ENCODE measurements around the gene NEU3. TPM values are rescaled to one million over a fixed set of nuclear protein-coding genes. Genes with fewer than 3 reads are reported as not detected.

Gene NEU3, protein sequence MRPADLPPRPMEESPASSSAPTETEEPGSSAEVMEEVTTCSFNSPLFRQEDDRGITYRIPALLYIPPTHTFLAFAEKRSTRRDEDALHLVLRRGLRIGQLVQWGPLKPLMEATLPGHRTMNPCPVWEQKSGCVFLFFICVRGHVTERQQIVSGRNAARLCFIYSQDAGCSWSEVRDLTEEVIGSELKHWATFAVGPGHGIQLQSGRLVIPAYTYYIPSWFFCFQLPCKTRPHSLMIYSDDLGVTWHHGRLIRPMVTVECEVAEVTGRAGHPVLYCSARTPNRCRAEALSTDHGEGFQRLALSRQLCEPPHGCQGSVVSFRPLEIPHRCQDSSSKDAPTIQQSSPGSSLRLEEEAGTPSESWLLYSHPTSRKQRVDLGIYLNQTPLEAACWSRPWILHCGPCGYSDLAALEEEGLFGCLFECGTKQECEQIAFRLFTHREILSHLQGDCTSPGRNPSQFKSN
- total RNA-seq (15.2 and 17.0 TPM in 2 replicates), polyA plus RNA-seq (13.0 and 17.4 TPM in 2 replicates), polyA minus RNA-seq (18.0 and 24.0 TPM in 2 replicates)
- 13.4 TPM for total RNA-seq (2013)

DNA sequence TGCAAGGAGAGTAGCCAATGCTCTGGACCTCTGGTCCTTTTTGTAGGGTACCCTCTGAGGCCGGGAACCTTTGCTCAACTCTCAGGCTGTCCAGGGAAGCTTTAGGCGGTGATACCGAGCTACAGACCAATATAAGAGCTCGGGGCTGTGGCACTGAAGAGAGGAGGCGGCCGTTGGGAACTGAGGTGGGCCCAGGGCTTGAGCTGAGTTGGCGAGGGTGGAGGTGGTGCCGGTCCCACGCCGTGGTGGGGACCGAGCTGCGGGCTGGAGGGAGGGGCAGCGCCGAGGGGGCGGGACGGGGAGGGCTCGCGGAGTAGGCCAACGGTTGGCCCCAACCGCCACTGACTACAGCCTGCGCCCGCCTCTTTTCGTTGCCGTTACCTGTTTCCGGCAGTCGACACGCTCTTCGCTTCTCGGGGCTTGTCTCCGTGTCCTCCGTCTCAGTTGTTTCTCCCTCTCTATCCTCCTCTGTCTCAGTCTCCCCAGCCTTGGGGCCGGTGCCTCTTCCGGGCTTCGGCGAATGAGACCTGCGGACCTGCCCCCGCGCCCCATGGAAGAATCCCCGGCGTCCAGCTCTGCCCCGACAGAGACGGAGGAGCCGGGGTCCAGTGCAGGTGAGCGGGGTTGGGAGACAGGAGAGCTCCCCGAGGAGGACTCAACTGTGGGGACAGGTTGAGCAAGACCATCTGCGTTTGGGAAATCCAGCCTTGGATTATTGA lies at the start of gene NEU3:
NEU3 (plus strand) TSS at position 393 of the 719 bp plus-strand sequence; CDS start at position 521, 128 bp downstream.
- Histone ChIP-seq H3K27ac (ENCODE audit: low read length in 2 of 2) (peak within 1 kb of the TSS; percentile 67 to 93), H3K36me3 (replicated peaks in 1 of 2; ENCODE audit: control extremely low read depth in 1 of 2, control insufficient read depth in 1 of 2, extremely low read depth in 1 of 2, insufficient read depth in 2 of 2, low read length in 1 of 2) (peaks cover 0 to 1% of the 10 kb centered on the region in 2 experiments), H2AFZ (ENCODE audit: insufficient read depth, low read depth, low read length, poor library complexity, severe bottlenecking) (peak within 1 kb of the TSS; percentile 98), H3K4me3 (ENCODE audit: control extremely low read depth in 1 of 5, extremely low read depth in 1 of 5, insufficient read depth in 1 of 5, low read depth in 2 of 5, low read length in 4 of 5) (peak within 1 kb of the TSS; percentile 66 to 99 (median 88)), H3K4me1 (ENCODE audit: control insufficient read depth in 2 of 2, insufficient read depth in 2 of 2, low read length in 2 of 2) (peaks cover 12 to 28% of the 10 kb centered on the region in 2 donors), H3K4me2 (replicated peaks; ENCODE audit: low read depth, low read length, poor library complexity, severe bottlenecking) (peak within 1 kb of the TSS; percentile 99), H3K27me3 (replicated peaks in 1 of 4; ENCODE audit: control extremely low read depth in 1 of 4, control insufficient read depth in 3 of 4, insufficient read depth in 4 of 4, low read length in 3 of 4) (no peaks in the 10 kb centered on the region), H3K79me2 (ENCODE audit: control insufficient read depth, insufficient read depth, low read length) (peaks cover 18% of the 10 kb centered on the region), H4K20me1 (ENCODE audit: control insufficient read depth, insufficient read depth, low read length, poor library complexity, severe bottlenecking) (no peaks in the 10 kb centered on the region), H3K9me3 (ENCODE audit: control extremely low read depth in 1 of 3, control insufficient read depth in 2 of 3, insufficient read depth in 1 of 3, low read length in 2 of 3) (no peaks in the 10 kb centered on the region), H3K9ac (ENCODE audit: low read length) (peak within 1 kb of the TSS; percentile 99)
- peaks cover 40% of the 10 kb centered on the region for H3K4me1 Mint-ChIP-seq
- POLR2A ChIA-PET = interaction anchor here (0.7 to 1.3 kb wide), 2 partner anchors 38 to 40 kb away, joined by 3 to 4 read pairs; partner anchors contain the start of genes SPCS2 and XRRA1
- no peak for TF ChIP-seq EZH2 (IDR thresholded peaks at IDR 0.05; ENCODE audit: borderline replicate concordance, insufficient read depth, low read depth, low read length, poor library complexity, severe bottlenecking)
- TF ChIP-seq, protein P1, sequence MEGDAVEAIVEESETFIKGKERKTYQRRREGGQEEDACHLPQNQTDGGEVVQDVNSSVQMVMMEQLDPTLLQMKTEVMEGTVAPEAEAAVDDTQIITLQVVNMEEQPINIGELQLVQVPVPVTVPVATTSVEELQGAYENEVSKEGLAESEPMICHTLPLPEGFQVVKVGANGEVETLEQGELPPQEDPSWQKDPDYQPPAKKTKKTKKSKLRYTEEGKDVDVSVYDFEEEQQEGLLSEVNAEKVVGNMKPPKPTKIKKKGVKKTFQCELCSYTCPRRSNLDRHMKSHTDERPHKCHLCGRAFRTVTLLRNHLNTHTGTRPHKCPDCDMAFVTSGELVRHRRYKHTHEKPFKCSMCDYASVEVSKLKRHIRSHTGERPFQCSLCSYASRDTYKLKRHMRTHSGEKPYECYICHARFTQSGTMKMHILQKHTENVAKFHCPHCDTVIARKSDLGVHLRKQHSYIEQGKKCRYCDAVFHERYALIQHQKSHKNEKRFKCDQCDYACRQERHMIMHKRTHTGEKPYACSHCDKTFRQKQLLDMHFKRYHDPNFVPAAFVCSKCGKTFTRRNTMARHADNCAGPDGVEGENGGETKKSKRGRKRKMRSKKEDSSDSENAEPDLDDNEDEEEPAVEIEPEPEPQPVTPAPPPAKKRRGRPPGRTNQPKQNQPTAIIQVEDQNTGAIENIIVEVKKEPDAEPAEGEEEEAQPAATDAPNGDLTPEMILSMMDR (IDR thresholded peaks at IDR 0.05) = no peak
- intact Hi-C loops (cut with micrococcal nuclease) = loop anchor here (1.0 to 5.0 kb wide), 2 partner anchors 39 to 1394 kb away; partner anchors contain the start of genes GVQW3, SPCS2, THAP12 and XRRA1
- H3K9me3 Mint-ChIP-seq (ENCODE audit: insufficient read depth) = no peaks in the 10 kb centered on the region
- H3K4me3 Mint-ChIP-seq = peak within 1 kb of the TSS; percentile 95
- no peaks in the 10 kb centered on the region for H3K27me3 Mint-ChIP-seq
- peak; percentile 88 for DNase-seq
- CTCF ChIA-PET = interaction anchor here (0.7 to 1.1 kb wide), 2 partner anchors 58 to 60 kb away, joined by 4 read pairs; no protein-coding TSS in a partner anchor
- peak; percentile 98 for ATAC-seq (ENCODE audit: low read depth)
- H3K27ac Mint-ChIP-seq = peak within 1 kb of the TSS; percentile 82
- under 1% methylated on average over 46 of the region's 46 CpGs for WGBS (ENCODE audit: insufficient coverage)

Measured in B cell (primary cell).